Spinal cord (tissue), 10 donors: Measurements from ENCODE around the gene ELAVL2. TPM values are rescaled to one million over a fixed set of nuclear protein-coding genes. Genes with fewer than 3 reads are reported as not detected.

ENCODE experiments used
- DNase-seq, 6 donors: peaks; one replicate each; pipeline versions ENCODE4 v3.0.0 to v3.0.0-alpha.2; 2013 to 2015; ENCODE audit warnings: low spot score in 6 of 6, low read depth in 4 of 6
- H3K27ac ChIP-seq: one replicate; pipeline ENCODE4 v1.5.1; 2013; ENCODE audit warnings: low read depth, low read length, control low read depth
- H3K27me3 ChIP-seq: one replicate; pipeline ENCODE4 v1.6.1; 2013; ENCODE audit warnings: low read length; ENCODE audit not compliant: control insufficient read depth, insufficient read depth
- H3K36me3 ChIP-seq: one replicate; pipeline ENCODE4 v1.6.1; 2013; ENCODE audit warnings: low read length; ENCODE audit not compliant: control insufficient read depth, insufficient read depth
- H3K4me1 ChIP-seq: one replicate; pipeline ENCODE4 v1.6.1; 2013; ENCODE audit warnings: low read length; ENCODE audit not compliant: control insufficient read depth, insufficient read depth
- H3K4me3 ChIP-seq: one replicate; pipeline ENCODE4 v1.5.1; 2013; ENCODE audit warnings: low read depth, low read length, control low read depth
- H3K9me3 ChIP-seq: one replicate; pipeline ENCODE4 v1.6.1; 2013; ENCODE audit warnings: low read length; ENCODE audit not compliant: control insufficient read depth, insufficient read depth
- WGBS: methylation state at CpG from one replicate; pipeline ENCODE4 v1.1.5; 2013; ENCODE audit warnings: missing lambda C conversion rate; ENCODE audit not compliant: insufficient coverage; 5-methylcytosine and 5-hydroxymethylcytosine counted together
- long read RNA-seq, 4 donors: transcript quantifications; one replicate each; lab custom pipeline, GENCODE V29; 2026
- polyA plus RNA-seq, 2 donors: library from polyadenylated mRNA; unstranded; fragments of 120-200 nt; gene quantifications; one replicate each; pipeline ENCODE4 v1.2.1, GENCODE V29; 2013; ENCODE audit not compliant: insufficient read length in 2 of 2
- total RNA-seq, 2 donors: library from RNA; depleted of rRNA in 1 of 2; stranded (reverse); fragments of 120-200 nt in 1 of 2; fragments of >200 nt in 1 of 2; gene quantifications; one replicate each; pipeline versions ENCODE4 v1.2.3 to v1.2.4, GENCODE V29; 2013 to 2014
- donor health status: healthy.

Gene ELAVL2
- total RNA-seq (100 to 1,000 TPM in 1 of 2 donors, 10 to 100 TPM in 1; 35.8 to 188 TPM), polyA plus RNA-seq (100 to 1,000 TPM in 1 of 2 donors, 10 to 100 TPM in 1; 74.4 to 111 TPM)
- long read RNA-seq, donor 1, transcript ELAVL2-208 (7 exons, 3,789 nt) = major isoform, 5 of 10 reads
- long read RNA-seq, donor 1, transcript ELAVL2-204 (7 exons, 3,805 nt) = major isoform, 5 of 10 reads
- long read RNA-seq, donor 1, partial matches to known transcripts = 0 of 10 reads
- long read RNA-seq, donor 1, other reads (novel, unspliced or antisense) = 0 of 10 reads
- long read RNA-seq, donor 2, partial matches to known transcripts = 0 of 4 reads
- long read RNA-seq, donor 2, other reads (novel, unspliced or antisense) = 0 of 4 reads
- long read RNA-seq, donor 3, partial matches to known transcripts = 18 of 24 reads
- long read RNA-seq, donor 3, other reads (novel, unspliced or antisense) = 0 of 24 reads
- long read RNA-seq, donor 4 = 0 reads

DNA sequence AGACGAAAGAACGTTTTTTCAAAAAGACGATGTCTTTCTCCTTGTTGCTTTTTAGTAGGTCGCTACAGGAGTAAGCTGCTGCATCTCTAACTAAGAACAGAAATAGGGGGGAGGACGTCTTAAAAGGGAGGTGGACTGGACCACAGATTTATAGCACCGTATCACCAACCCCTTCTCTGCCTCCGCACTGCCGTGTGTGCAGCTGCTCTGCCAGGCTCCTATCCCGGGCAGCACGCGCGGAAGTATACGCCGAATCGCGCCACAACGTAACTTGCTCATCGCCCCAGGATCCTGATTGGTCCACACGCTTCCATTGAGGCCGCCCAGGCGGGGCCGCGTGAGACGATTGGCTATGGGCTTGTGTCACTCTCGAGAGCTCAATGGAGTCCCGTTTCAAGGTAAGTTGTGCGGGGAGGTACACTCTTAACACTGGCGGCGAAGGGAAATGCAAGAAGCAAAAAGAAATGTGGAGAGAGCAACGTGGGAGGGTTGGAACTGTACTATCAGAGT, at the start of gene ELAVL2:
Gene ELAVL2 (minus strand): TSS at position 121 of the 510 bp plus-strand sequence. CDS start 64,006 bp downstream, outside the sequence.
- Histone ChIP-seq H3K4me1 (peaks cover 28% of the 10 kb centered on the region), H3K36me3 (no peaks in the 10 kb centered on the region), H3K27me3 (peaks cover 46% of the 10 kb centered on the region), H3K9me3 (no peaks in the 10 kb centered on the region), H3K27ac (peak within 1 kb of the TSS; percentile 20), H3K4me3 (peak within 1 kb of the TSS; percentile 53)
- peak; percentile 96 to 100 (median 99) for DNase-seq
- under 1% methylated on average over 23 of the region's 30 CpGs for WGBS

DNA sequence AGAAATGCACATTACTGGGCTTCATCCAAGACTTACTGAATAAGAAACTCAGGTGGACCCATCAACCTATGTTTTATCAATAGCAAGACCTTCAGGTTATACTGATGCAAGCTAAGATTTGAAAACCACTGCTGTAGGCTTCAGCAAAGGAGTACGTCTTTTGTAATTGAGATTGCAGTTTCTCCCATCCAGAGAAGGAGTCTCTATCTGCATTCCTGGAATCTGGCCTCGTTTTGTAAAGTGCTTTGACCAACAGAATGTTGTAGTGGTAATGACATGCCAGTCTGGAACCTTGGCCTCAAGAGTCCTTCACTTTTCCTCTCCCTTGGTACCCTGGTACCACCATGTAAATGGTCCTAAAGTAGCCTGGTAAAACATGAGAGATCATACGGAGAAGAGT, 32.2 kb upstream of the ELAVL2 start:
- H3K36me3 ChIP-seq = no peaks in the 10 kb centered on the region
- DNase-seq = no peak
- no peaks in the 10 kb centered on the region for H3K27me3 ChIP-seq
- 100% methylated on average over 2 of the region's 3 CpGs for WGBS
- H3K9me3 ChIP-seq = no peaks in the 10 kb centered on the region
- H3K4me3 ChIP-seq = no peak overlapping the region
- H3K4me1 ChIP-seq = no peaks in the 10 kb centered on the region
- H3K27ac ChIP-seq = no peak overlapping the region

GRCh38 chr9:23855873-23856604, 30.0 kb upstream of the ELAVL2 start:
- Histone ChIP-seq H3K4me1 (peaks cover 5% of the 10 kb centered on the region), H3K9me3 (no peaks in the 10 kb centered on the region), H3K27ac (no peak overlapping the region), H3K4me3 (no peak overlapping the region), H3K36me3 (no peaks in the 10 kb centered on the region), H3K27me3 (peaks cover 10% of the 10 kb centered on the region)
- WGBS = no CpG with 5 or more reads among the region's 5 CpGs
- peak in 1 of 6 donors; percentile 8 for DNase-seq

- peak in 2 of 6 donors; percentile 72 to 81 for DNase-seq
- H3K4me3 ChIP-seq = peak overlapping the region; percentile 55
- H3K4me1 ChIP-seq = peaks cover 12% of the 10 kb centered on the region
- H3K9me3 ChIP-seq = no peaks in the 10 kb centered on the region
- no peak overlapping the region for H3K27ac ChIP-seq
- H3K27me3 ChIP-seq = peaks cover 19% of the 10 kb centered on the region
- H3K36me3 ChIP-seq = no peaks in the 10 kb centered on the region
- WGBS = under 1% methylated on average over 61 of the region's 62 CpGs
These were observed 24.9 kb upstream of the ELAVL2 start for GRCh38 chr9:23850690-23851629.

- no peaks in the 10 kb centered on the region for H3K9me3 ChIP-seq
- 0% methylated on average over 13 of the region's 17 CpGs for WGBS
- no peak overlapping the region for H3K27ac ChIP-seq
- peak overlapping the region; percentile 55 for H3K4me3 ChIP-seq
- peaks cover 12% of the 10 kb centered on the region for H3K4me1 ChIP-seq
- H3K27me3 ChIP-seq = peaks cover 19% of the 10 kb centered on the region
- peak in 2 of 6 donors; percentile 77 to 86 for DNase-seq
- H3K36me3 ChIP-seq = no peaks in the 10 kb centered on the region
These were observed 24.2 kb upstream of the ELAVL2 start for GRCh38 chr9:23850242-23850689.

GRCh38 chr9:23849379-23850035, 23.5 kb upstream of the ELAVL2 start:
- DNase-seq = peak in 2 of 6 donors; percentile 31 to 70
- H3K4me3 ChIP-seq = peak overlapping the region; percentile 55
- WGBS = 5% methylated on average over 5 of the region's 11 CpGs
- peaks cover 12% of the 10 kb centered on the region for H3K4me1 ChIP-seq
- peaks cover 19% of the 10 kb centered on the region for H3K27me3 ChIP-seq
- H3K36me3 ChIP-seq = no peaks in the 10 kb centered on the region
- no peak overlapping the region for H3K27ac ChIP-seq
- H3K9me3 ChIP-seq = no peaks in the 10 kb centered on the region

- no CpG with 5 or more reads among the region's 1 CpG for WGBS
- peak in 1 of 6 donors; percentile 45 for DNase-seq
- Histone ChIP-seq H3K9me3 (no peaks in the 10 kb centered on the region), H3K36me3 (no peaks in the 10 kb centered on the region), H3K4me3 (no peak overlapping the region), H3K4me1 (no peaks in the 10 kb centered on the region), H3K27ac (no peak overlapping the region), H3K27me3 (no peaks in the 10 kb centered on the region)
These were observed 16.6 kb upstream of the ELAVL2 start for GRCh38 chr9:23842565-23843129.

DNA sequence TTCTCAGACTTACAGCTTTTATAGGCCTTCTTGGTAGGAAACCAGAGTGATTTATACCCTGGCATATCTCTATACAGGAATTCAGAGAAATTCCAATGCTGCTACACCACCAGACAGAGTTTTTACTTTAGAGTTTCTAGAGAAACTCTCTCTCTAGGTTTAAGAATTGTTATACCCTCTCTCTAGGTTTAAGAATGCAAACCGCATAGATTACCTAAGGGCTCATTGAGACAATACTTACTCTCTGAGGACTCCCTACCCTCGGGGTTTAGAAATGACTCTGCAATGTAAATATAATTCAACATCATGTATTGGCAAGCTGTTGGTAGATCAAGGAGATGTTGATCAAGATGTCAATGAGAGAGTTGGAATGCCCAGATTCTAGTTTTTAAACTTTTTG, 15.3 kb upstream of the ELAVL2 start:
- H3K4me3 ChIP-seq = no peak overlapping the region
- no peaks in the 10 kb centered on the region for H3K9me3 ChIP-seq
- DNase-seq = no peak
- H3K36me3 ChIP-seq = no peaks in the 10 kb centered on the region
- no peaks in the 10 kb centered on the region for H3K4me1 ChIP-seq
- peaks cover 5% of the 10 kb centered on the region for H3K27me3 ChIP-seq
- H3K27ac ChIP-seq = no peak overlapping the region
- no CpG with 5 or more reads among the region's 2 CpGs for WGBS
